SU-DHL-6 (cell line): ENCODE measurements around the gene ANO10.

ENCODE experiments used
- H2AFZ ChIP-seq: fragments of 200-600 bp; sonication (generic); 2 replicates; pipeline ENCODE4 v1.6.1; 2014; ENCODE audit warnings: low read depth, mild to moderate bottlenecking, moderate library complexity, mixed read lengths, antibody characterized with exemption, low read length; ENCODE audit not compliant: severe bottlenecking
- H3F3A ChIP-seq: fragments of 200-600 bp; shearing (Covaris generic); 2 replicates; pipeline ENCODE4 v1.6.0; 2016; ENCODE audit warnings: antibody characterized with exemption, mild to moderate bottlenecking; ENCODE audit not compliant: insufficient read depth
- H3K27ac ChIP-seq: fragments of 200-600 bp; sonication (generic); 2 replicates; pipeline ENCODE4 v1.5.1; 2016; ENCODE audit warnings: low read depth, mild to moderate bottlenecking, low read length, moderate library complexity, mixed read lengths
- H3K27me3 ChIP-seq: fragments of 200-600 bp; sonication (generic), shearing (Covaris generic); 2 replicates; pipeline ENCODE4 v1.6.0; 2014; ENCODE audit warnings: mild to moderate bottlenecking, low read length
- H3K36me3 ChIP-seq: fragments of 200-600 bp; sonication (generic); 2 replicates; pipeline ENCODE4 v1.6.1; 2014; ENCODE audit warnings: mild to moderate bottlenecking, low read length, mixed read lengths
- H3K4me2 ChIP-seq: fragments of 300-600, 200-600 bp; shearing (Covaris generic), sonication (generic); 2 replicates; pipeline ENCODE4 v1.6.0; 2014; ENCODE audit warnings: low read length, low read depth, mild to moderate bottlenecking; ENCODE audit not compliant: poor library complexity, severe bottlenecking
- H3K4me3 ChIP-seq: fragments of 200-600 bp; sonication (generic); 2 replicates; pipeline ENCODE4 v1.5.1; 2014; ENCODE audit warnings: antibody characterized with exemption, low read length, mild to moderate bottlenecking, mixed read lengths; ENCODE audit not compliant: insufficient read depth, poor library complexity, severe bottlenecking
- H3K79me2 ChIP-seq: fragments of 200-600 bp; sonication (generic); 2 replicates; pipeline ENCODE4 v1.6.1; 2014; ENCODE audit warnings: mild to moderate bottlenecking, low read length, moderate library complexity; ENCODE audit not compliant: insufficient read depth
- H3K9ac ChIP-seq: fragments of 200-600 bp; sonication (generic); 2 replicates; pipeline ENCODE4 v1.7.0; 2014; ENCODE audit warnings: mild to moderate bottlenecking, low read length
- H3K9me2 ChIP-seq: fragments of 200-600 bp; sonication (generic); replicated peaks from 2 replicates; pipeline ENCODE4 v1.6.1; 2014; ENCODE audit warnings: low read length; ENCODE audit not compliant: insufficient read depth
- H3K9me3 ChIP-seq: fragments of 200-600 bp; sonication (generic); 2 replicates; pipeline ENCODE4 v1.6.1; 2014; ENCODE audit warnings: low read length, mixed read lengths; ENCODE audit not compliant: insufficient read depth
- H4K20me1 ChIP-seq: fragments of 200-600 bp; sonication (generic); 2 replicates; pipeline ENCODE4 v1.6.1; 2014; ENCODE audit warnings: low read depth, mild to moderate bottlenecking, antibody characterized with exemption, low read length, moderate library complexity, mixed read lengths
- EZH2phosphoT487 ChIP-seq: fragments of 200-600 bp; sonication (generic), shearing (Covaris generic); conservative IDR thresholded peaks from 2 replicates; pipeline ENCODE4 v1.6.1; 2018; ENCODE audit warnings: mild to moderate bottlenecking, antibody characterized with exemption, low read length, moderate library complexity, mixed read lengths
- TF ChIP-seq, protein P1 (sequence below): fragments of 200-600 bp; sonication (generic); IDR thresholded peaks from one replicate; pipeline ENCODE4 v1.5.1; 2017; ENCODE audit warnings: antibody characterized with exemption, mild to moderate bottlenecking, low read length, moderate library complexity; ENCODE audit not compliant: insufficient read depth, poor library complexity, severe bottlenecking

ANO10 gene

DNA sequence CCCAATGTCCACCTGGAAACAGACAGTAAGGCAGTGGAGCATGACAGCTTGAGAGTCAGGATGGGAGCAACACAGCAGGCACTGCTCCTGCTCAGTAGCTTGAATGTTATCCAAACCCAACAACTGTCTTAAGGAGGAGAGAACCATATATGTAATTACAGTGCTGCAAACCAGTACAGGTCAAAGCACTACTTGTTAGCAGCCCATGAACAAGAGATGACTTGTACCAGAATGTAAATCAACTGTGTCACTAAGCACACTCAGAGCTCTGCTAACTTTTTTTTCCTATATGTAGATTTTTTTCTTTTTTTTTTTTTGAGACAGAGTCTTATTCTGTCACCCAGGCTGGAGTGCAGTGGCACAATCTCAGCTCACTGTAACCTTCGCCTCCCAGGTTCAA, 87.1 kb downstream of the ANO10 start:
- Histone ChIP-seq H4K20me1 (no peaks in the 10 kb centered on the region), H3K27me3 (no peaks in the 10 kb centered on the region), H2AFZ (no peak overlapping the region), H3K27ac (no peak overlapping the region), H3K4me2 (no peak overlapping the region), H3K4me3 (no peak overlapping the region), H3K36me3 (no peaks in the 10 kb centered on the region), H3F3A (no peaks in the 10 kb centered on the region), H3K9me2 (no peaks in the 10 kb centered on the region), H3K9ac (no peak overlapping the region), H3K9me3 (no peaks in the 10 kb centered on the region), H3K79me2 (no peaks in the 10 kb centered on the region)
- TF ChIP-seq, protein P1, sequence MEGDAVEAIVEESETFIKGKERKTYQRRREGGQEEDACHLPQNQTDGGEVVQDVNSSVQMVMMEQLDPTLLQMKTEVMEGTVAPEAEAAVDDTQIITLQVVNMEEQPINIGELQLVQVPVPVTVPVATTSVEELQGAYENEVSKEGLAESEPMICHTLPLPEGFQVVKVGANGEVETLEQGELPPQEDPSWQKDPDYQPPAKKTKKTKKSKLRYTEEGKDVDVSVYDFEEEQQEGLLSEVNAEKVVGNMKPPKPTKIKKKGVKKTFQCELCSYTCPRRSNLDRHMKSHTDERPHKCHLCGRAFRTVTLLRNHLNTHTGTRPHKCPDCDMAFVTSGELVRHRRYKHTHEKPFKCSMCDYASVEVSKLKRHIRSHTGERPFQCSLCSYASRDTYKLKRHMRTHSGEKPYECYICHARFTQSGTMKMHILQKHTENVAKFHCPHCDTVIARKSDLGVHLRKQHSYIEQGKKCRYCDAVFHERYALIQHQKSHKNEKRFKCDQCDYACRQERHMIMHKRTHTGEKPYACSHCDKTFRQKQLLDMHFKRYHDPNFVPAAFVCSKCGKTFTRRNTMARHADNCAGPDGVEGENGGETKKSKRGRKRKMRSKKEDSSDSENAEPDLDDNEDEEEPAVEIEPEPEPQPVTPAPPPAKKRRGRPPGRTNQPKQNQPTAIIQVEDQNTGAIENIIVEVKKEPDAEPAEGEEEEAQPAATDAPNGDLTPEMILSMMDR: no peak
- TF ChIP-seq EZH2phosphoT487: no peak

DNA sequence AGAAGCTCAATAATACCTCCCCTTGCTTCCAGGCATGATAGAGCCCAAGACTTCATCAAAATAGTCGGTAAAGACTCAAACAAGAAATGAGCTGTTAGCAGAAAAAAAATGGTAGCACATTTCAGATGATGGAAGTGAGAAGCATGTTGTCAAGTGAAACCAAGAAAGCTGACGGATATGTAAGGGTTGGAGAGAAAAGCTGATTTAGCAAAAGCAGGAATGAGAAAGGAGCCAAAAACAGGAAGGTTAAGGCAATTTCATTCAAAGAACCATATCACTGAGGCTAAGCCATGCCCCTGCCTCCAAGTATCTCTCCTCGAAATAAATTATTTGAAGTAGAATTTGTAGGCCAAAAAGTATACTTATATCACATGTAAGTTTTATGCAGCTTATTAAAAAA, 88.8 kb downstream of the ANO10 start:
- H3K4me3 ChIP-seq: no peak overlapping the region
- no peaks in the 10 kb centered on the region for H3K9me3 ChIP-seq
- no peak overlapping the region for H2AFZ ChIP-seq
- H3K27ac ChIP-seq: no peak overlapping the region
- no peaks in the 10 kb centered on the region for H3K79me2 ChIP-seq
- no peak for TF ChIP-seq EZH2phosphoT487
- TF ChIP-seq, protein P1: no peak
- H3F3A ChIP-seq: no peaks in the 10 kb centered on the region
- H3K9me2 ChIP-seq: no peaks in the 10 kb centered on the region
- H3K36me3 ChIP-seq: no peaks in the 10 kb centered on the region
- no peaks in the 10 kb centered on the region for H4K20me1 ChIP-seq
- no peak overlapping the region for H3K4me2 ChIP-seq
- H3K9ac ChIP-seq: no peak overlapping the region
- no peaks in the 10 kb centered on the region for H3K27me3 ChIP-seq

DNA sequence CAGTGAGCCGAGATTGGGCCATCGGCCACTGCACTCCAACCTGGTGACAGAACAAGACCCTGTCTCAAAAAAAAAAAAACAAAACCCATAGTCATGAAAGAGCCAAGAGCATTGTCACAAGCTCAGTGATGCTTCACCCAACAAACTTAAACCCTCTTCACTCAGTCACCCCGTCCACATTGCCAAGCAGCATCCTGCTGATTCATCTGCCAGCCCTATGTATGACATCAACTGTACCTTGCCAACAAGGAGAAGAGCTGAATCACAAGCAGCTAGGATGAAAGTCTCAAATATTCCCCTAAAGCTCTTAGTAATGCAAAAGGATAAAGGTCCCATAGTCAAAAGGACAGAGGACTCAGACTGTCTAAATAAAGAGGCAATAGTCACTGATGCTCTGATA, 90.0 kb downstream of the ANO10 start:
- H3K4me3 ChIP-seq: no peak overlapping the region
- no peaks in the 10 kb centered on the region for H4K20me1 ChIP-seq
- H3K27ac ChIP-seq: no peak overlapping the region
- H2AFZ ChIP-seq: no peak overlapping the region
- H3K9ac ChIP-seq: no peak overlapping the region
- TF ChIP-seq, protein P1: no peak
- TF ChIP-seq EZH2phosphoT487: no peak
- no peaks in the 10 kb centered on the region for H3K9me3 ChIP-seq
- no peaks in the 10 kb centered on the region for H3F3A ChIP-seq
- H3K4me2 ChIP-seq: no peak overlapping the region
- no peaks in the 10 kb centered on the region for H3K79me2 ChIP-seq
- no peaks in the 10 kb centered on the region for H3K36me3 ChIP-seq
- no peaks in the 10 kb centered on the region for H3K9me2 ChIP-seq
- H3K27me3 ChIP-seq: no peaks in the 10 kb centered on the region
